Measurements from ENCODE around the gene PANK1. TPM values are rescaled to one million over a fixed set of nuclear protein-coding genes. Genes with fewer than 3 reads are reported as not detected.
A peak's percentile ranks its signal among the peaks of the same experiment; 100 is the strongest.

Gene PANK1
- total RNA-seq, 1 experiment from 2014 or later = 33.2 TPM

DNA sequence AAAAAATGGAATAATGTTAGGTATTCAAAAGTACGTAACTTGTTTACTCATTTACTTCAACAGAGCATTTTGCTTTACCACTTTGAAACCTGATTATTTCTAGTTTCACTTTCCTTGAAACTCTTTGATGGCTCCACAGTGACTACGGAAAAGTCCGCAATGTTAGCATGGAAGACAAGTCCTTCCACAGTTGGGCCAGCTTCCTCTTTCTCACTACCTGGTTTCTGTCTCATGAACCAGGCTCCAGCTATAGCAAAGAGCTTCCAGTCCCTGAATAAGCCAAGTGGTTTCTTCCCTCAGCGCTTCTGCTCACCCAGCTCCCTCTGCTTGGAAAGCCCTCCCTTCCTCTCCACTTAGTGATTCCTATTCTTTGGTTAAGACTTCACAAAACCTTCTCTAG, 64.8 kb downstream of the PANK1 start:
- Histone ChIP-seq H4K91ac (ENCODE audit: insufficient read length, low read depth, low read length) (no peak overlapping the region), H3K27ac (ENCODE audit: insufficient read length, low read depth, low read length) (no peak overlapping the region), H3K79me2 (ENCODE audit: insufficient read depth, low read length) (no peaks in the 10 kb centered on the region), H3K27me3 (ENCODE audit: insufficient read depth, low read length) (no peaks in the 10 kb centered on the region), H3K9ac (ENCODE audit: extremely low read depth, insufficient read length, low read length) (no peak overlapping the region), H4K5ac (ENCODE audit: insufficient read length, low read depth, low read length) (no peak overlapping the region), H2BK5ac (ENCODE audit: insufficient read length, low read length) (no peak overlapping the region), H3K23ac (ENCODE audit: insufficient read length, low read depth, low read length) (no peak overlapping the region), H2BK12ac (ENCODE audit: insufficient read length, low read depth, low read length) (no peak overlapping the region), H4K8ac (replicated peaks; ENCODE audit: insufficient read length, low read depth, low read length) (no peak overlapping the region), H2AK5ac (ENCODE audit: insufficient read length, low read length) (no peak overlapping the region), H3K23me2 (ENCODE audit: insufficient read length, low read depth, low read length, poor library complexity, severe bottlenecking) (no peaks in the 10 kb centered on the region), H2BK120ac (ENCODE audit: low read depth, low read length, poor library complexity, severe bottlenecking) (no peak overlapping the region), H3K4me2 (ENCODE audit: insufficient read depth, insufficient read length, low read length) (no peak overlapping the region), H3K79me1 (ENCODE audit: insufficient read depth, low read depth, low read length, poor library complexity, severe bottlenecking) (no peaks in the 10 kb centered on the region), H3K14ac (ENCODE audit: insufficient read depth, low read length) (no peak overlapping the region), H3K9me3 (ENCODE audit: control insufficient read depth, low read depth, low read length) (no peaks in the 10 kb centered on the region), H2AFZ (ENCODE audit: low read length) (no peak overlapping the region), H2BK20ac (ENCODE audit: low read depth, low read length, poor library complexity, severe bottlenecking) (no peak overlapping the region), H3K56ac (ENCODE audit: insufficient read length, low read depth, low read length) (no peak overlapping the region), H3K4ac (ENCODE audit: low read depth, low read length) (no peak overlapping the region), H3T11ph (ENCODE audit: low read length) (no peak overlapping the region), H4K20me1 (ENCODE audit: control insufficient read depth, insufficient read depth, insufficient read length) (no peaks in the 10 kb centered on the region), H3K18ac (ENCODE audit: insufficient read length, low read depth, low read length) (no peak overlapping the region), H3K4me1 (ENCODE audit: insufficient read depth, low read length) (no peaks in the 10 kb centered on the region), H2BK15ac (ENCODE audit: low read depth, low read length) (no peak overlapping the region)
- peaks cover 8 to 12% of the 10 kb centered on the region in 2 experiments for H3K4me1 Mint-ChIP-seq
- H3K4me3 Mint-ChIP-seq = no peak overlapping the region
- H3K27ac Mint-ChIP-seq = peak overlapping the region in 1 of 3 experiments; percentile 50; a peak in 3 of 7 replicates
- no peaks in the 10 kb centered on the region for H3K27me3 Mint-ChIP-seq (ENCODE audit: low read depth)
- H3K36me3 Mint-ChIP-seq (ENCODE audit: insufficient read depth in 1 of 3, low read depth in 3 of 3) = peaks cover 14 to 28% (median 17%) of the 10 kb centered on the region in 3 experiments; a peak in 6 of 7 replicates
- DNase-seq = no peak
- peaks cover 0 to 2% of the 10 kb centered on the region in 2 experiments; a peak in 2 of 5 replicates for H3K9me3 Mint-ChIP-seq
- TF ChIP-seq, protein P1, sequence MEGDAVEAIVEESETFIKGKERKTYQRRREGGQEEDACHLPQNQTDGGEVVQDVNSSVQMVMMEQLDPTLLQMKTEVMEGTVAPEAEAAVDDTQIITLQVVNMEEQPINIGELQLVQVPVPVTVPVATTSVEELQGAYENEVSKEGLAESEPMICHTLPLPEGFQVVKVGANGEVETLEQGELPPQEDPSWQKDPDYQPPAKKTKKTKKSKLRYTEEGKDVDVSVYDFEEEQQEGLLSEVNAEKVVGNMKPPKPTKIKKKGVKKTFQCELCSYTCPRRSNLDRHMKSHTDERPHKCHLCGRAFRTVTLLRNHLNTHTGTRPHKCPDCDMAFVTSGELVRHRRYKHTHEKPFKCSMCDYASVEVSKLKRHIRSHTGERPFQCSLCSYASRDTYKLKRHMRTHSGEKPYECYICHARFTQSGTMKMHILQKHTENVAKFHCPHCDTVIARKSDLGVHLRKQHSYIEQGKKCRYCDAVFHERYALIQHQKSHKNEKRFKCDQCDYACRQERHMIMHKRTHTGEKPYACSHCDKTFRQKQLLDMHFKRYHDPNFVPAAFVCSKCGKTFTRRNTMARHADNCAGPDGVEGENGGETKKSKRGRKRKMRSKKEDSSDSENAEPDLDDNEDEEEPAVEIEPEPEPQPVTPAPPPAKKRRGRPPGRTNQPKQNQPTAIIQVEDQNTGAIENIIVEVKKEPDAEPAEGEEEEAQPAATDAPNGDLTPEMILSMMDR (conservative IDR thresholded peaks at IDR 0.05) = no peak
- no CpG with 5 or more reads among the region's 4 CpGs for WGBS (ENCODE audit: extremely low coverage, insufficient read length, low lambda C conversion rate)

Data from H9 (cell line).